ENCODE data around the gene MILR1.
"Not testable (repeated sequence)": the region's sequence is repeated elsewhere in the genome, so short reads cannot be mapped to it uniquely, and the experiment has no call there.

MILR1 gene

GRCh38 chr17:64491034-64491860 is 42.3 kb downstream of the MILR1 start:
- TF ChIP-seq CTCF (IDR thresholded peaks at IDR 0.05; ENCODE audit: extremely low read depth, insufficient read depth, missing control alignments): peak; percentile 71
- in situ Hi-C loops (cut with MboI; ENCODE audit: low pct_unique_long_range_greater_than_20kb, low sequenced_read_pairs, unreplicated experiment): no loop called here

GRCh38 chr17:64491994-64492393 is 43.1 kb downstream of the MILR1 start:
- no peak for TF ChIP-seq CTCF (IDR thresholded peaks at IDR 0.05; ENCODE audit: extremely low read depth, insufficient read depth, missing control alignments)
- DNase-seq (ENCODE audit: low spot score): no peak
- in situ Hi-C loops (cut with MboI; ENCODE audit: low pct_unique_long_range_greater_than_20kb, low sequenced_read_pairs, unreplicated experiment): no loop called here

More at GRCh38 chr17:64491034-64491860, 42.3 kb downstream of the MILR1 start:
- no peak for DNase-seq (ENCODE audit: low spot score)

- no peak for DNase-seq (ENCODE audit: low spot score)
- in situ Hi-C loops (cut with MboI; ENCODE audit: low pct_unique_long_range_greater_than_20kb, low sequenced_read_pairs, unreplicated experiment): no loop called here
- peak; percentile 3 for TF ChIP-seq CTCF (IDR thresholded peaks at IDR 0.05; ENCODE audit: extremely low read depth, insufficient read depth, missing control alignments)
These were observed 43.7 kb downstream of the MILR1 start for GRCh38 chr17:64492481-64493109.

GRCh38 chr17:64494121-64494520 is 45.2 kb downstream of the MILR1 start:
- no peak for DNase-seq (ENCODE audit: low spot score)
- in situ Hi-C loops (cut with MboI; ENCODE audit: low pct_unique_long_range_greater_than_20kb, low sequenced_read_pairs, unreplicated experiment): no loop called here

GRCh38 chr17:64495300-64495699 is 46.4 kb downstream of the MILR1 start:
- DNase-seq (ENCODE audit: low spot score); in situ Hi-C loops (cut with MboI; ENCODE audit: low pct_unique_long_range_greater_than_20kb, low sequenced_read_pairs, unreplicated experiment): not testable (repeated sequence)

More at GRCh38 chr17:64494121-64494520, 45.2 kb downstream of the MILR1 start:
- no peak for TF ChIP-seq CTCF (IDR thresholded peaks at IDR 0.05; ENCODE audit: extremely low read depth, insufficient read depth, missing control alignments)

GRCh38 chr17:64496348-64496785 is 47.5 kb downstream of the MILR1 start:
- no peak for TF ChIP-seq CTCF (IDR thresholded peaks at IDR 0.05; ENCODE audit: extremely low read depth, insufficient read depth, missing control alignments)
- no peak for DNase-seq (ENCODE audit: low spot score)
- in situ Hi-C loops (cut with MboI; ENCODE audit: low pct_unique_long_range_greater_than_20kb, low sequenced_read_pairs, unreplicated experiment): no loop called here

Measured in GM13977 (cell line).